K562 (cell line): ENCODE data around the gene BANK1. TPM values are rescaled to one million over a fixed set of nuclear protein-coding genes. Genes with fewer than 3 reads are reported as not detected.

Experiments used
- ATAC-seq: fragments of 200-7000 bp; cut with Tn5 transposase; 3 replicates; pipeline ENCODE4 v1.9.1; 2020; ENCODE audit warnings: moderate library complexity
- BruUV-seq: library from RNA; stranded (reverse); fragments of 400-500 nt; replicated peaks from 2 replicates; lab custom pipeline; 2021; lab: Mats Ljungman, UMichigan
- CTCF ChIA-PET: fragments of 300-600 bp; formaldehyde crosslinking; extraction: SDS; loops from one replicate; lab custom pipeline; 2021; ENCODE audit warnings: low intra/inter-chr PET ratio; lab: Yijun Ruan, JAX
- POLR2A ChIA-PET: fragments of 300-600, 350-650 bp; sonication (Branson Sonifier 250); formaldehyde crosslinking; extraction: SDS; loops from one replicate; lab custom pipeline; 2021; ENCODE audit warnings: antibody characterized with exemption, inconsistent platforms; lab: Yijun Ruan, JAX
- DNase-seq, 4 experiments: peaks; one replicate each; pipeline versions ENCODE4 v3.0.0 to v3.0.0-alpha.2; 2011 to 2018; ENCODE audit warnings: low spot score in 3 of 4, mixed read lengths in 3 of 4; ENCODE audit errors: extremely low read depth in 1 of 4
- FAIRE-seq: peaks from 2 replicates; lab custom pipeline; 2011; peaks lifted over from hg19 to GRCh38; lab: Jason Lieb, UNC
- H2AFZ ChIP-seq: 2 replicates; pipeline ENCODE4 v1.6.0; 2011; ENCODE audit warnings: low read depth, low read length, control low read depth, inconsistent platforms
- H3K27ac ChIP-seq: fragments of 200-600 bp; 3 replicates; pipeline ENCODE4 v1.8.0; 2011; ENCODE audit warnings: low read depth, mild to moderate bottlenecking, control low read depth, inconsistent platforms, low read length, moderate library complexity, mixed read lengths; ENCODE audit errors: extremely low read depth
- H3K27me3 ChIP-seq, 2 experiments: fragments of 300-600 bp in 1 of 2; 2 replicates in 1 of 2; 3 replicates in 1 of 2; pipeline versions ENCODE4 v1.6.0 to v1.8.0; 2011; ENCODE audit warnings: inconsistent platforms in 2 of 2, low read length in 2 of 2, mild to moderate bottlenecking in 1 of 2, mixed read lengths in 1 of 2, moderate library complexity in 1 of 2; ENCODE audit not compliant: control insufficient read depth in 2 of 2, insufficient read depth in 2 of 2
- H3K36me3 ChIP-seq: fragments of 300-600 bp; 3 replicates; pipeline ENCODE4 v1.8.0; 2011; ENCODE audit warnings: mild to moderate bottlenecking, low read length, inconsistent platforms; ENCODE audit not compliant: control insufficient read depth, insufficient read depth
- H3K4me1 ChIP-seq, 2 experiments: fragments of 200-600 bp in 1 of 2; replicated peaks in 1 of 2; 2 replicates in 1 of 2; 3 replicates in 1 of 2; pipeline versions ENCODE4 v1.5.1 to v1.8.0; 2011; ENCODE audit warnings: inconsistent platforms in 2 of 2, low read length in 2 of 2, mild to moderate bottlenecking in 1 of 2, mixed read lengths in 1 of 2, moderate library complexity in 1 of 2; ENCODE audit not compliant: control insufficient read depth in 2 of 2, insufficient read depth in 2 of 2
- H3K4me2 ChIP-seq: 2 replicates; pipeline ENCODE4 v1.6.1; 2011; ENCODE audit warnings: low read length, control low read depth, inconsistent platforms, mixed read lengths; ENCODE audit not compliant: insufficient read depth
- H3K4me3 ChIP-seq: fragments of 200-600 bp; sonication (generic), shearing (Covaris generic); 2 replicates; pipeline ENCODE4 v1.5.1; 2016; ENCODE audit warnings: control low read depth, inconsistent platforms
- H3K79me2 ChIP-seq: fragments of 200-600 bp; 3 replicates; pipeline ENCODE4 v1.8.0; 2011; ENCODE audit warnings: low read length, inconsistent platforms; ENCODE audit not compliant: control insufficient read depth, insufficient read depth
- H3K9ac ChIP-seq, 2 experiments: 2 replicates each; pipeline versions ENCODE4 v1.6.0 to v1.6.1; 2011; ENCODE audit warnings: low read depth in 2 of 2, low read length in 2 of 2, control low read depth in 1 of 2, inconsistent platforms in 1 of 2, mild to moderate bottlenecking in 1 of 2, mixed read lengths in 1 of 2; ENCODE audit not compliant: insufficient read depth in 1 of 2
- H3K9me1 ChIP-seq: one replicate; pipeline ENCODE4 v1.6.0; 2011; ENCODE audit warnings: inconsistent platforms, mild to moderate bottlenecking, low read length, moderate library complexity; ENCODE audit not compliant: control insufficient read depth, insufficient read depth
- H3K9me3 ChIP-seq: replicated peaks from 2 replicates; pipeline ENCODE4 v1.5.1; 2011; ENCODE audit warnings: low read depth, low read length, inconsistent platforms; ENCODE audit not compliant: control insufficient read depth, insufficient read depth
- H4K20me1 ChIP-seq: replicated peaks from 2 replicates; pipeline ENCODE4 v1.6.1; 2011; ENCODE audit warnings: low read length, inconsistent platforms, mixed read lengths; ENCODE audit not compliant: control insufficient read depth, insufficient read depth
- CHD4 ChIP-seq: fragments of 200-600 bp; sonication (generic); IDR thresholded peaks from 3 replicates; pipeline ENCODE4 v1.6.1; 2012; ENCODE audit warnings: low read depth, mild to moderate bottlenecking, mixed read lengths, low read length, inconsistent platforms; ENCODE audit not compliant: insufficient read depth, insufficient replicate concordance, poor library complexity, severe bottlenecking
- GABPB1 ChIP-seq: sonication (generic); formaldehyde crosslinking; IDR thresholded peaks from 2 replicates; pipeline ENCODE4 v1.8.0; 2022; ENCODE audit warnings: mild to moderate bottlenecking, missing genetic modification reagents
- HSF4 ChIP-seq: fragments of 250-450 bp; sonication (Bioruptor Pico); IDR thresholded peaks from 2 replicates; pipeline ENCODE4 v2.1.2; 2022; ENCODE audit warnings: mild to moderate bottlenecking, moderate library complexity, borderline replicate concordance
- MIER1 ChIP-seq: fragments of 450-650 bp; IDR thresholded peaks from 2 replicates; pipeline ENCODE4 v1.6.1; 2016; ENCODE audit warnings: antibody characterized with exemption, mild to moderate bottlenecking, low read depth
- NBN ChIP-seq: fragments of 450-650 bp; IDR thresholded peaks from 2 replicates; pipeline ENCODE4 v1.6.1; 2016; ENCODE audit warnings: low read depth, mild to moderate bottlenecking
- NR4A1 ChIP-seq, 2 experiments: fragments of 250-450 bp in 1 of 2; fragments of 450-650 bp in 1 of 2; sonication (Bioruptor Pico) in 1 of 2; IDR thresholded peaks; 2 replicates each; pipeline versions ENCODE4 v1.4.0 to v1.6.1; 2016 to 2020; ENCODE audit warnings: mild to moderate bottlenecking in 2 of 2, missing compliant biosample characterization in 1 of 2, missing genetic modification characterization in 1 of 2, moderate library complexity in 1 of 2
- PTRF ChIP-seq: fragments of 450-650 bp; IDR thresholded peaks from 2 replicates; pipeline ENCODE4 v1.6.1; 2016; ENCODE audit warnings: mild to moderate bottlenecking, missing genetic modification characterization, missing compliant biosample characterization
- RFX1 ChIP-seq: fragments of 450-650 bp; IDR thresholded peaks from 2 replicates; pipeline ENCODE4 v1.6.1; 2016; ENCODE audit warnings: mild to moderate bottlenecking, moderate library complexity
- TBP ChIP-seq: optimal IDR thresholded peaks from 2 replicates; pipeline ENCODE3; 2011; ENCODE audit warnings: low read depth, low read length, improper control_type of control experiment
- TCF7L2 ChIP-seq: fragments of 150-350 bp; IDR thresholded peaks from 2 replicates; pipeline ENCODE4 v1.6.1; 2016; ENCODE audit warnings: low read depth, mild to moderate bottlenecking, low read length, moderate library complexity
- TEAD1 ChIP-seq, 2 experiments: fragments of 450-650 bp in 1 of 2; sonication (generic) in 1 of 2; formaldehyde crosslinking; IDR thresholded peaks; 2 replicates each; pipeline versions ENCODE4 v1.4.0 to v1.8.0; 2020 to 2022; ENCODE audit warnings: mild to moderate bottlenecking in 2 of 2, missing genetic modification reagents in 1 of 2
- ZBTB17 ChIP-seq: fragments of 450-650 bp; formaldehyde crosslinking; IDR thresholded peaks from 2 replicates; pipeline ENCODE4 v1.4.0; 2020; ENCODE audit warnings: mild to moderate bottlenecking
- ZBTB8A ChIP-seq: fragments of 450-650 bp; IDR thresholded peaks from 2 replicates; pipeline ENCODE4 v1.6.1; 2018; ENCODE audit warnings: mild to moderate bottlenecking, moderate library complexity; ENCODE audit not compliant: partially characterized antibody
- ZFPM2 ChIP-seq: fragments of 250-450 bp; sonication (Bioruptor Pico); IDR thresholded peaks from 2 replicates; pipeline ENCODE4 v1.5.1; 2022; ENCODE audit warnings: mild to moderate bottlenecking
- ZNF184 ChIP-seq: sonication (generic); formaldehyde crosslinking; IDR thresholded peaks from 2 replicates; pipeline ENCODE4 v1.5.0; 2020; ENCODE audit warnings: missing genetic modification reagents
- ZNF197 ChIP-seq: fragments of 200-800 bp; sonication (Bioruptor generic); IDR thresholded peaks from 2 replicates; pipeline ENCODE4 v1.6.1; 2016; ENCODE audit warnings: low read depth, missing genetic modification characterization, missing compliant biosample characterization
- ZNF644 ChIP-seq: fragments of 200-800 bp; sonication (Bioruptor generic); IDR thresholded peaks from 2 replicates; pipeline ENCODE4 v1.6.1; 2016; ENCODE audit warnings: low read depth, missing genetic modification characterization, missing compliant biosample characterization
- ZNF76 ChIP-seq: fragments of 250-450 bp; sonication (Bioruptor Pico); IDR thresholded peaks from 2 replicates; pipeline ENCODE4 v1.4.0; 2020; ENCODE audit warnings: mild to moderate bottlenecking, moderate library complexity, borderline replicate concordance
- WGBS: fragments of 100-300 bp; shearing (Covaris generic); methylation state at CpG from one replicate; pipeline ENCODE4 v1.1.6; 2016; ENCODE audit warnings: low coverage, mixed read lengths; ENCODE audit not compliant: insufficient coverage; ENCODE audit errors: missing lambda C conversion rate; 5-methylcytosine and 5-hydroxymethylcytosine counted together
- in situ Hi-C: fragments of 300-500 bp; cut with MboI; formaldehyde crosslinking; loops from 4 replicates; pipeline ENCODE4 v1.15.0; 2018; ENCODE audit warnings: inconsistent platforms, mixed read lengths
- intact Hi-C: fragments of 100-400 bp; cut with micrococcal nuclease; formaldehyde crosslinking; loops from 2 replicates; pipeline ENCODE4 v1.14.2; 2022
- polyA plus RNA-seq, 8 experiments: library from polyadenylated mRNA; depleted of rRNA in 4 of 8; stranded (reverse) in 5 of 8; unstranded in 3 of 8; fragments of >200 nt; fragmentation: Nextera tagmentation in 2 of 8; fragmentation: Illumina TruSeq in 1 of 8; extraction: Ambion mirVana in 2 of 8; extraction: Trizol in 1 of 8; gene quantifications; 2 replicates each; pipeline versions ENCODE4 v1.2.1 to v1.2.3, GENCODE V29; 2011 to 2014; ENCODE audit warnings: inconsistent platforms in 1 of 8, missing spikeins in 1 of 8
- total RNA-seq, 7 experiments: library from RNA; depleted of rRNA in 6 of 7; stranded (reverse); fragments of >200 nt in 6 of 7; fragmentation: Illumina TruSeq in 2 of 7; extraction: Trizol in 2 of 7; gene quantifications; 2 replicates each; pipeline versions ENCODE4 v1.2.1 to v1.2.3, GENCODE V29; 2011 to 2021; ENCODE audit warnings: low replicate concordance in 1 of 7
- TF ChIP-seq, protein P1 (sequence below), 2 experiments: fragments of 250-450 bp in 1 of 2; fragments of 450-650 bp in 1 of 2; sonication (Bioruptor Pico) in 1 of 2; IDR thresholded peaks; 2 replicates each; pipeline versions ENCODE4 v1.6.1 to v1.8.0; 2016 to 2021; ENCODE audit warnings: mild to moderate bottlenecking in 2 of 2, moderate library complexity in 2 of 2, missing compliant biosample characterization in 1 of 2, missing genetic modification characterization in 1 of 2
- TF ChIP-seq, protein P2 (sequence below): fragments of 450-650 bp; IDR thresholded peaks from 2 replicates; pipeline ENCODE4 v1.6.1; 2017; ENCODE audit warnings: antibody characterized with exemption

Gene BANK1
- total and polyA plus RNA-seq, 9 of the 15 experiments (the other 6 are each of a cell fraction or from before 2014, with no cell fraction given): not detected

DNA sequence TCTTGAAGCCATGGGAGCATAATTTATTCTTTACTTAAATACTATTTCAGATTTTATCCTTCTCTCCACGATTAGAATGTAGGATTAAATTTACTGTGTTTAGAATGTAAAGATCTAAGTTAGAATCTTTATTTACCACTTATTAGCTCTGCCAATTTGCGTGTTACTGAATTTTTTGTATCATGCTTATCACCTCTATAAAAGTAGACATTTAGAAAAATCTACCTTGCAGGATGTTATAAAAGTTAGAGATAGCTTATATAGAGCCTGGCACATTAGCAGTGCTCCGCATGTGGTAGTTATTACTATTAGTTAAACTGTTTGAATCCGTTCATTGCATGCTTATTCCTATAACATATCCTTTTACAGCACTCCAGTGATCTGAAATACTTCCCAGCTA is 97.9 kb downstream of the BANK1 start:
- Histone ChIP-seq H2AFZ (no peak overlapping the region), H3K4me1 (no peaks in the 10 kb centered on the region), H3K36me3 (no peaks in the 10 kb centered on the region), H3K9me3 (no peaks in the 10 kb centered on the region), H3K27ac (no peak overlapping the region), H3K4me2 (no peak overlapping the region), H3K79me2 (no peaks in the 10 kb centered on the region), H3K9me1 (no peaks in the 10 kb centered on the region), H4K20me1 (no peaks in the 10 kb centered on the region), H3K27me3 (no peaks in the 10 kb centered on the region), H3K9ac (no peak overlapping the region), H3K4me3 (no peak overlapping the region)
- ChIA-PET POLR2A (no interaction called here), CTCF (no interaction called here)
- 2% methylated on average over 4 of the region's 4 CpGs for WGBS
- FAIRE-seq: no peak
- DNase-seq: no peak
- TF ChIP-seq MIER1: no peak
- TF ChIP-seq, protein P1, sequence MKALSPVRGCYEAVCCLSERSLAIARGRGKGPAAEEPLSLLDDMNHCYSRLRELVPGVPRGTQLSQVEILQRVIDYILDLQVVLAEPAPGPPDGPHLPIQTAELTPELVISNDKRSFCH (CRISPR knock-in tag; IDR thresholded peaks at IDR 0.05): no peak
- TF ChIP-seq, protein P1 (tag; IDR thresholded peaks at IDR 0.05): no peak
- TF ChIP-seq ZBTB17 (CRISPR knock-in tag): no peak
- TF ChIP-seq NBN: no peak
- TF ChIP-seq, protein P2, sequence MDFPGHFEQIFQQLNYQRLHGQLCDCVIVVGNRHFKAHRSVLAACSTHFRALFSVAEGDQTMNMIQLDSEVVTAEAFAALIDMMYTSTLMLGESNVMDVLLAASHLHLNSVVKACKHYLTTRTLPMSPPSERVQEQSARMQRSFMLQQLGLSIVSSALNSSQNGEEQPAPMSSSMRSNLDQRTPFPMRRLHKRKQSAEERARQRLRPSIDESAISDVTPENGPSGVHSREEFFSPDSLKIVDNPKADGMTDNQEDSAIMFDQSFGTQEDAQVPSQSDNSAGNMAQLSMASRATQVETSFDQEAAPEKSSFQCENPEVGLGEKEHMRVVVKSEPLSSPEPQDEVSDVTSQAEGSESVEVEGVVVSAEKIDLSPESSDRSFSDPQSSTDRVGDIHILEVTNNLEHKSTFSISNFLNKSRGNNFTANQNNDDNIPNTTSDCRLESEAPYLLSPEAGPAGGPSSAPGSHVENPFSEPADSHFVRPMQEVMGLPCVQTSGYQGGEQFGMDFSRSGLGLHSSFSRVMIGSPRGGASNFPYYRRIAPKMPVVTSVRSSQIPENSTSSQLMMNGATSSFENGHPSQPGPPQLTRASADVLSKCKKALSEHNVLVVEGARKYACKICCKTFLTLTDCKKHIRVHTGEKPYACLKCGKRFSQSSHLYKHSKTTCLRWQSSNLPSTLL: no peak
- TF ChIP-seq TEAD1 (CRISPR knock-in tag; IDR thresholded peaks at IDR 0.05): no peak
- TF ChIP-seq TBP: no peak
- TF ChIP-seq ZNF197 (CRISPR knock-in tag): no peak
- TF ChIP-seq ZNF76 (CRISPR knock-in tag): no peak
- no peak for TF ChIP-seq HSF4 (CRISPR knock-in tag)
- no peak for TF ChIP-seq ZNF184 (CRISPR knock-in tag)
- TF ChIP-seq GABPB1 (CRISPR knock-in tag): no peak
- TF ChIP-seq NR4A1 (CRISPR knock-in tag; IDR thresholded peaks at IDR 0.05): no peak
- no peak for TF ChIP-seq NR4A1 (tag; IDR thresholded peaks at IDR 0.05)
- TF ChIP-seq RFX1: no peak
- TF ChIP-seq ZFPM2 (CRISPR knock-in tag): no peak
- no peak for TF ChIP-seq PTRF
- TF ChIP-seq ZBTB8A: no peak
- no peak for TF ChIP-seq CHD4
- TF ChIP-seq TCF7L2: no peak
- TF ChIP-seq ZNF644 (tag): no peak
- BruUV-seq: no TSS peak
- ATAC-seq: no peak
- in situ Hi-C loops (no loop called here), intact Hi-C loops (no loop called here)
